PC-9 (cell line): Measurements from ENCODE around the gene STBD1.

Source experiments
- EZH2 ChIP-seq: fragments of 200-600 bp; sonication (generic); IDR thresholded peaks from 2 replicates; pipeline ENCODE4 v1.8.0; 2017; ENCODE audit warnings: antibody characterized with exemption, low read depth
- TF ChIP-seq, protein P1 (sequence below): fragments of 200-600 bp; sonication (generic); conservative IDR thresholded peaks from 2 replicates; pipeline ENCODE4 v1.6.1; 2017; ENCODE audit warnings: mixed run types, antibody characterized with exemption, mild to moderate bottlenecking, moderate library complexity

GRCh38 chr4:76292730-76293129 is 13.8 kb upstream of the STBD1 start:
- TF ChIP-seq, protein P1, sequence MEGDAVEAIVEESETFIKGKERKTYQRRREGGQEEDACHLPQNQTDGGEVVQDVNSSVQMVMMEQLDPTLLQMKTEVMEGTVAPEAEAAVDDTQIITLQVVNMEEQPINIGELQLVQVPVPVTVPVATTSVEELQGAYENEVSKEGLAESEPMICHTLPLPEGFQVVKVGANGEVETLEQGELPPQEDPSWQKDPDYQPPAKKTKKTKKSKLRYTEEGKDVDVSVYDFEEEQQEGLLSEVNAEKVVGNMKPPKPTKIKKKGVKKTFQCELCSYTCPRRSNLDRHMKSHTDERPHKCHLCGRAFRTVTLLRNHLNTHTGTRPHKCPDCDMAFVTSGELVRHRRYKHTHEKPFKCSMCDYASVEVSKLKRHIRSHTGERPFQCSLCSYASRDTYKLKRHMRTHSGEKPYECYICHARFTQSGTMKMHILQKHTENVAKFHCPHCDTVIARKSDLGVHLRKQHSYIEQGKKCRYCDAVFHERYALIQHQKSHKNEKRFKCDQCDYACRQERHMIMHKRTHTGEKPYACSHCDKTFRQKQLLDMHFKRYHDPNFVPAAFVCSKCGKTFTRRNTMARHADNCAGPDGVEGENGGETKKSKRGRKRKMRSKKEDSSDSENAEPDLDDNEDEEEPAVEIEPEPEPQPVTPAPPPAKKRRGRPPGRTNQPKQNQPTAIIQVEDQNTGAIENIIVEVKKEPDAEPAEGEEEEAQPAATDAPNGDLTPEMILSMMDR = no peak
- TF ChIP-seq EZH2 = no peak
